Urinary bladder (tissue), 4 donors: Measurements from ENCODE around the gene KRT13. TPM values are rescaled to one million over a fixed set of nuclear protein-coding genes. Genes with fewer than 3 reads are reported as not detected.

Source experiments
- DNase-seq: peaks from one replicate; pipeline ENCODE4 v3.0.0-alpha.2; 2015; ENCODE audit errors: extremely low spot score
- H3K27ac ChIP-seq: one replicate; pipeline ENCODE4 v1.5.1; 2013; ENCODE audit warnings: low read depth, mild to moderate bottlenecking, moderate library complexity
- H3K36me3 ChIP-seq: one replicate; pipeline ENCODE4 v1.6.1; 2013; ENCODE audit warnings: mild to moderate bottlenecking, moderate library complexity; ENCODE audit not compliant: insufficient read depth
- H3K4me1 ChIP-seq: one replicate; pipeline ENCODE4 v1.6.1; 2013; ENCODE audit warnings: mild to moderate bottlenecking, moderate library complexity; ENCODE audit not compliant: insufficient read depth
- H3K4me3 ChIP-seq: one replicate; pipeline ENCODE4 v1.5.1; 2013; ENCODE audit warnings: low read depth, low read length
- WGBS: extraction: QIAGEN DNeasy Blood & Tissue Kit; methylation state at CpG from one replicate; pipeline ENCODE4 v1.1.7; 2013; 5-methylcytosine and 5-hydroxymethylcytosine counted together
- polyA plus RNA-seq: library from polyadenylated mRNA; stranded (reverse); fragments of 200-250 nt; gene quantifications from one replicate; pipeline ENCODE4 v1.2.3, GENCODE V29; 2013
- total RNA-seq: library from RNA; depleted of rRNA; stranded (reverse); fragments of >200 nt; gene quantifications from one replicate; pipeline ENCODE4 v1.2.3, GENCODE V29; 2014
- donor health status: healthy with polysubstance abuse.
- donor health status: healthy.

The KRT13 gene
- total and polyA plus RNA-seq, 2 donors, result 356 to 401 TPM

GRCh38 chr17:41504246-41504977 is 1.0 kb downstream of the KRT13 start:
- DNase-seq, result no peak
- H3K36me3 ChIP-seq, result no peaks in the 10 kb centered on the region
- H3K4me3 ChIP-seq, result peak overlapping the region; percentile 16
- WGBS, result 23% methylated on average over 8 of the region's 8 CpGs
- peak overlapping the region; percentile 25 for H3K27ac ChIP-seq
- H3K4me1 ChIP-seq, result no peaks in the 10 kb centered on the region

- H3K27ac ChIP-seq, result no peak overlapping the region
- no peak for DNase-seq
- H3K4me1 ChIP-seq, result no peaks in the 10 kb centered on the region
- no peak overlapping the region for H3K4me3 ChIP-seq
- no peaks in the 10 kb centered on the region for H3K36me3 ChIP-seq
- 60% methylated on average over 9 of the region's 9 CpGs for WGBS
Measured at GRCh38 chr17:41503202-41503601, 2.2 kb downstream of the KRT13 start.

DNA sequence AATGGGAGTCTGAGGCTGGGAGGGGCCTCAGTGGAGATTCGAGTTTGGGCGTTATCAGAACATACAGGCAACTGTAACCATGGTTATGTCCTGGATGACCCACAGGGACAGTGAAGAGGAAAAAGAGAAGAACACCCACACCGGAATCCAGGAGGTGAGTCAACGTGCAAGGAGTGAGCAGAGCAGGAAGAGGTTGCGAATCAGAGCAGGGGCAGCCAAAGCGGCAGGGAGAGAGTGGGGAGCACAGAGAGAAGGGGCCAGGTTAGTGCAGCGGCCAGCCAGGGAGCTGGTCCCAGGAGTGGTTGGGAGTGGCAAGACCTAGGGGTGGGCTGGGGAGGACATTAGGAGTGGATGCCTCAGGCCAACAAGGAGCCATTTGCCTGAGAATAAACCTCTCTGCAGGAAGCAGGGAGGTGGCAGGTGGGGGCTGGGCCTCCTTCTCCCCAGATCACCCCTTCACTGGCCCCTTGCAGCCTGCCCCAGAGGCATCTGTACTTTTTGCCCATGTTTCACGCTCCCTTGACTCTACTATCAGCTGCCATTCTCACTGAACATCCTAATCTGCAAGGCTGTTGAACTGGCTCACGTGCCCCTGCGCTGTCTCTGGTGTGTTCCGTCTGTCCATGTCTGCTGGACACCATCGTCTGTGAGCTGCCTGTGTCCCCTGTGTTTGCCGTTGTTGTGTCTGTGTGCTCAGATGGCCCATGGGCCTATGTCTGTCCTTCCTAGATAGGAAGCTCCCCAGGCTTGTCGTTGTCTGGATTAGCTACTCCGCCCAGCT is 5.1 kb downstream of the KRT13 start:
- Histone ChIP-seq H3K4me3 (no peak overlapping the region), H3K36me3 (no peaks in the 10 kb centered on the region), H3K27ac (no peak overlapping the region), H3K4me1 (no peaks in the 10 kb centered on the region)
- WGBS, result 69% methylated on average over 15 of the region's 15 CpGs
- DNase-seq, result no peak

DNA sequence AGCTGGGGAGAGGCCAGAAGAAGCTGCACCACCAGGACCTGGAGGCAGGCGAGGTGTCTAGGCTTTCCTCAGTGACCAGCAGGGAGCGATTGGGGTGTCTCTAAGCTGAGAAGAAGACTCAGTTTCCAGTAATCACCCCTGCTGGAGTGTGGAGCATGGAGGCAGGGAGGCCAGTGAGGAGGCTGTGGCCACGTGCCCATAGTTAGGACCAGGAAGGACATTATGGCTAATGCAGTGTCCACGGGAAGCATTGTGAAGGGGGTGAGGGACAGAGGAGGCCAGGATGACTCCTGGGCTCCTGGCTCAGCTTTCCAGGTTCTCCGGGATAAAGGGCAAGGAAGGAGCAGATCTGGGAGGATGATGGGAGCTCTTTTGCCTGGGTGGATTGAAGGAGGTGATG is 5.7 kb downstream of the KRT13 start:
- Histone ChIP-seq H3K4me1 (no peaks in the 10 kb centered on the region), H3K27ac (no peak overlapping the region), H3K36me3 (no peaks in the 10 kb centered on the region), H3K4me3 (no peak overlapping the region)
- WGBS, result 78% methylated on average over 5 of the region's 5 CpGs
- no peak for DNase-seq

GRCh38 chr17:41498276-41498675 is 7.1 kb downstream of the KRT13 start:
- DNase-seq, result no peak
- Histone ChIP-seq H3K4me3 (no peak overlapping the region), H3K36me3 (no peaks in the 10 kb centered on the region), H3K27ac (peak overlapping the region; percentile 34), H3K4me1 (no peaks in the 10 kb centered on the region)
- whole genome bisulfite sequencing, result 64% methylated on average over 6 of the region's 6 CpGs

DNA sequence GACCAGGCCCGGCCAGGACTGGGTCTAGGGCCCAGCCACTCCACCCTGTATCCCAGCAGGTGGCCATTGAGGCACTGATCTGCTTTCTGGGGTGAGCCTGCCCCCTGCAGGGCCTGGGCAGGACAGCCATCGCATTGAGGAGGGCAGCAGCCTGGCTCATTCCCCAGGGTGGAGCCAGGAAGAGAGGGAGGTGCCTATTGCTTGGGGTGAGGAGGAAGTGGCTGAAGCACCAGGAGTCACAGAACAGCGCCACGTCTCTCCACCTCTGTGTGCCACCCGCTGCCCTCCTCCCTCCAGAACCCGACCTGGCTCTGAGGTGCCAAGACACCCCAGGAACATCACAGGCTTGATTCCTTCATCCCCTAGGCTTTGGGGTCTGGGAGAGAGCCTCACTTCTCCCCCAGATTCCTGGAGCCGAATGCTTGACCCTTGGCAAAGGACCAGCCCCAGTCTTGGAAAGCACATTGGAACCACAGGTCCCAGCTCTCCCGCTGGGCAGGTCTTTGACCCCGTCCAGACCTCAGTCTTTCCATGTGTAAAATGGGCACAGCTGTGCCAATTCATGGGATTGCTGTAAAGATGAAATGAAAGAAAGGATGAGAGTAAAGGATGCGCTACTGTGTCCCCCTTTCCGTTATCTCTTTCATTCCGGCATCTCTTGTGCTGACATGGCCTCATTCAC is 8.5 kb downstream of the KRT13 start:
- 65% methylated on average over 12 of the region's 12 CpGs for WGBS
- DNase-seq, result no peak
- no peak overlapping the region for H3K27ac ChIP-seq
- H3K4me3 ChIP-seq, result no peak overlapping the region
- no peaks in the 10 kb centered on the region for H3K4me1 ChIP-seq
- no peaks in the 10 kb centered on the region for H3K36me3 ChIP-seq

- no peak overlapping the region for H3K4me3 ChIP-seq
- 61% methylated on average over 2 of the region's 2 CpGs for WGBS
- H3K36me3 ChIP-seq, result no peaks in the 10 kb centered on the region
- H3K4me1 ChIP-seq, result no peaks in the 10 kb centered on the region
- H3K27ac ChIP-seq, result no peak overlapping the region
- DNase-seq, result no peak
Measured at GRCh38 chr17:41494524-41494923, 10.9 kb downstream of the KRT13 start.

GRCh38 chr17:41492771-41493170 is 12.6 kb downstream of the KRT13 start:
- no peaks in the 10 kb centered on the region for H3K36me3 ChIP-seq
- no peak for DNase-seq
- no peak overlapping the region for H3K4me3 ChIP-seq
- no peak overlapping the region for H3K27ac ChIP-seq
- no peaks in the 10 kb centered on the region for H3K4me1 ChIP-seq
- 39% methylated on average over 4 of the region's 4 CpGs for WGBS

GRCh38 chr17:41492351-41492750 is 13.1 kb downstream of the KRT13 start:
- Histone ChIP-seq H3K4me1 (no peaks in the 10 kb centered on the region), H3K4me3 (no peak overlapping the region), H3K36me3 (no peaks in the 10 kb centered on the region), H3K27ac (no peak overlapping the region)
- no peak for DNase-seq
- WGBS, result 58% methylated on average over 6 of the region's 6 CpGs

GRCh38 chr17:41491476-41491875 is 13.9 kb downstream of the KRT13 start:
- H3K4me3 ChIP-seq, result no peak overlapping the region
- H3K4me1 ChIP-seq, result no peaks in the 10 kb centered on the region
- no peak for DNase-seq
- no peak overlapping the region for H3K27ac ChIP-seq
- WGBS, result 48% methylated on average over 2 of the region's 2 CpGs
- no peaks in the 10 kb centered on the region for H3K36me3 ChIP-seq

DNA sequence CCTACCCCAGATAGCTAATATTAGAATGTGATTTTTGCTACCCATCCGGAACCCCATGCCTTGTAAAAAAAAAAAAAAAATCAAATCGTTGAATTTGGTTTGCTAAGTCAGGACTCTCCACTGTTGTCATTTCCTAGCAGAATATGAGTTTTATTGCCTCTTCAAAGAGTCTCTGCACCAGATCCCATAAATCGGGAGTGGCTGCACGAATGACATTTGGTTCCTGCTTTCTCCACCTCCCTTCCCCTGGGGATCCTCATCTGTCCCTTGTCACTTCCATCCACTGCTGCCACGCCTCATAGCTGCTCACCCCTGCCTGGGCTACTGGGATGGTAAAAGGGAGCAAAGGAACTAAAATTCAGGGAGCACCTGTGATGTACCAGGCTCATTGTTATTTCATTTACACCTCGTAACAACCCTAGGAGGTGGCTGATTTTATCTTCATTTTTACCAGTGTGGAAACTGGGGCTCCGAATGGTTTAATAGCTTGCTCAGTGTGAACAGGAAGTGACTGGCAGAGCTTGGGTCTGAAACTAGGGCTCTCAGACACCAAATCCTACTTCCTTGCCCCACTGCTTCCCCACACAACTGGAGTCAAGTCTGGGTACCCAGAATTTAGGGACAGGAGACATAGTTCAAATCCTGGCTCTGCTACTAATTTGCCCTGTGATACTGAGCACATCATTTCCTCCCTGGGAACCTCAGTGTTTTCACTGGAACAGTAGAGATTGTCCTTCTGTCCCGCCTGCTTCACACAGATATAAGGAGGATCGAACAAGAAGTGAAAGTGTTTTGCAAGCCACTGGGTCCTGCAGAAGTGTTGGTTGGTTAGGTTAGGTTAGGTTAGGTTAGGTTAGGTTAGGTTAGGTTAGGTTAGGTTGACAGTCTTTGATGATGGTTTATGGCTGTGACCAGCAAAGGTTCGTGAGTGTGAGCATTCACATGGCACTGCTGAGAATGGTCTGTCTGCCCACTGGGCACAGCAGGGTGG is 15.1 kb downstream of the KRT13 start:
- Histone ChIP-seq H3K27ac (no peak overlapping the region), H3K36me3 (no peaks in the 10 kb centered on the region), H3K4me3 (no peak overlapping the region), H3K4me1 (no peaks in the 10 kb centered on the region)
- DNase-seq, result no peak
- 60% methylated on average over 10 of the region's 10 CpGs for WGBS

GRCh38 chr17:41489531-41489930 is 15.9 kb downstream of the KRT13 start, which contains the start of gene KRT36:
TSS of gene KRT36 (minus strand) at chr17:41489910. CDS start at chr17:41489864, 46 bp downstream.
- Histone ChIP-seq H3K27ac (no peak within 1 kb of the TSS), H3K4me3 (no peak within 1 kb of the TSS), H3K36me3 (no peaks in the 10 kb centered on the region), H3K4me1 (no peaks in the 10 kb centered on the region)
- 93% methylated on average over 12 of the region's 12 CpGs for WGBS
- no peak for DNase-seq
